Sigmoid colon (tissue), 7 donors: ENCODE results near the gene SDR9C7. TPM values are rescaled to one million over a fixed set of nuclear protein-coding genes. Genes with fewer than 3 reads are reported as not detected.
"Not testable (repeated sequence)": the region's sequence is repeated elsewhere in the genome, so short reads cannot be mapped to it uniquely, and the experiment has no call there.

ENCODE experiments used
- DNase-seq: peaks from one replicate; pipeline ENCODE4 v3.0.0-alpha.2; 2019
- H3K27ac ChIP-seq, 4 donors: fragments of 200-600 bp; sonication (generic); one replicate each; pipeline ENCODE4 v1.5.1; 2016 to 2019; ENCODE audit warnings: mild to moderate bottlenecking in 1 of 4
- H3K27me3 ChIP-seq, 3 donors: fragments of 200-600 bp; sonication (generic); one replicate each; pipeline ENCODE4 v1.5.1; 2019; ENCODE audit warnings: mild to moderate bottlenecking in 1 of 3
- H3K36me3 ChIP-seq, 4 donors: fragments of 200-600 bp; sonication (generic); one replicate each; pipeline ENCODE4 v1.5.1; 2016 to 2019
- H3K4me1 ChIP-seq, 4 donors: fragments of 200-600 bp; sonication (generic); one replicate each; pipeline ENCODE4 v1.5.1; 2017 to 2019
- H3K4me3 ChIP-seq, 4 donors: fragments of 200-600 bp; sonication (generic); one replicate each; pipeline ENCODE4 v1.5.1; 2017 to 2019; ENCODE audit warnings: mild to moderate bottlenecking in 2 of 4, moderate library complexity in 1 of 4
- H3K9me3 ChIP-seq, 4 donors: fragments of 200-600 bp in 3 of 4; sonication (generic) in 3 of 4; one replicate each; pipeline versions ENCODE4 v1.5.1 to v1.6.1; 2013 to 2019
- CTCF ChIP-seq, 4 experiments: fragments of 450-650 bp in 3 of 4; fragments of 200-600 bp in 1 of 4; IDR thresholded peaks; one replicate each; pipeline ENCODE4 v1.5.1; 2016 to 2019; ENCODE audit warnings: antibody characterized with exemption in 4 of 4, mild to moderate bottlenecking in 3 of 4, moderate library complexity in 2 of 4
- EP300 ChIP-seq, 4 donors: sonication (generic); formaldehyde crosslinking; IDR thresholded peaks; one replicate each; pipeline ENCODE4 v1.6.1; 2017; ENCODE audit warnings: antibody characterized with exemption in 4 of 4
- POLR2AphosphoS5 ChIP-seq, 4 donors: sonication (generic); formaldehyde crosslinking; IDR thresholded peaks; one replicate each; pipeline ENCODE4 v1.6.1; 2017; ENCODE audit warnings: antibody characterized with exemption in 4 of 4
- WGBS, 2 donors: extraction: QIAGEN DNeasy Blood & Tissue Kit; methylation state at CpG; one replicate each; pipeline ENCODE4 v1.1.7; 2013; 5-methylcytosine and 5-hydroxymethylcytosine counted together
- intact Hi-C: fragments of 100-400 bp; cut with DNase I; formaldehyde crosslinking; loops from one replicate; pipeline ENCODE4 v1.15.1; 2023
- polyA plus RNA-seq, 3 donors: library from polyadenylated mRNA; stranded (reverse); fragments of 200-250 nt; gene quantifications; one replicate each; pipeline ENCODE4 v1.2.3, GENCODE V29; 2013
- total RNA-seq, 4 donors: library from RNA; depleted of rRNA; stranded (reverse); fragments of >200 nt; gene quantifications; one replicate each; pipeline ENCODE4 v1.1.0, GENCODE V29; 2016
- donor health status: healthy with polysubstance abuse.
- donor health status: Bipolar disorder and iron deficiency.
- donor health status: healthy.

SDR9C7 gene
- total and polyA plus RNA-seq, 7 donors = 0.03 to 0.55 TPM; not detected in 5

- no peaks in the 10 kb centered on the region for H3K36me3 ChIP-seq
- no peak for DNase-seq
These were observed 49.8 kb downstream of the SDR9C7 start for GRCh38 chr12:56884421-56884820.

GRCh38 chr12:56882407-56882806 lies 51.8 kb downstream of the SDR9C7 start:
- H3K27ac ChIP-seq, intact Hi-C loops, DNase-seq, H3K4me3 ChIP-seq, H3K4me1 ChIP-seq, H3K27me3 ChIP-seq, H3K9me3 ChIP-seq, H3K36me3 ChIP-seq: not testable (repeated sequence)
- WGBS, 2 donors = 90 to 92% methylated on average over 3 of the region's 3 CpGs

More at GRCh38 chr12:56884421-56884820, 49.8 kb downstream of the SDR9C7 start:
- Histone ChIP-seq H3K27me3 (no peaks in the 10 kb centered on the region), H3K27ac (no peak overlapping the region), H3K9me3 (peaks cover 0 to 8% (median 0%) of the 10 kb centered on the region in 4 donors), H3K4me1 (no peaks in the 10 kb centered on the region), H3K4me3 (no peak overlapping the region)
- WGBS, 2 donors = 37 to 50% methylated on average over 1 of the region's 1 CpG
- TF ChIP-seq EP300 (IDR thresholded peaks at IDR 0.05) (no peak), POLR2AphosphoS5 (IDR thresholded peaks at IDR 0.05) (no peak), CTCF (IDR thresholded peaks at IDR 0.05) (no peak)
- intact Hi-C loops = no loop called here

GRCh38 chr12:56880125-56880992 lies 53.8 kb downstream of the SDR9C7 start:
- no peak for TF ChIP-seq CTCF (IDR thresholded peaks at IDR 0.05)
- TF ChIP-seq EP300 (IDR thresholded peaks at IDR 0.05) = no peak
- Histone ChIP-seq H3K36me3 (no peaks in the 10 kb centered on the region), H3K9me3 (peaks cover 0 to 3% (median 0%) of the 10 kb centered on the region in 4 donors), H3K4me1 (no peaks in the 10 kb centered on the region), H3K27me3 (no peaks in the 10 kb centered on the region), H3K4me3 (no peak overlapping the region), H3K27ac (no peak overlapping the region)
- intact Hi-C loops = no loop called here
- 30 to 70% methylated on average over 1 of the region's 1 CpG for WGBS, 2 donors
- DNase-seq = no peak

- intact Hi-C loops, H3K27ac ChIP-seq, H3K9me3 ChIP-seq, H3K27me3 ChIP-seq, H3K4me1 ChIP-seq, DNase-seq, H3K4me3 ChIP-seq, H3K36me3 ChIP-seq: not testable (repeated sequence)
- 85 to 87% methylated on average over 28 of the region's 28 CpGs for WGBS, 2 donors
These were observed 54.7 kb downstream of the SDR9C7 start for GRCh38 chr12:56879240-56880124.

GRCh38 chr12:56878010-56878339 lies 56.2 kb downstream of the SDR9C7 start:
- no peak for TF ChIP-seq CTCF (IDR thresholded peaks at IDR 0.05)
- TF ChIP-seq EP300 (IDR thresholded peaks at IDR 0.05) = no peak
- TF ChIP-seq POLR2AphosphoS5 (IDR thresholded peaks at IDR 0.05) = no peak

More at GRCh38 chr12:56878010-56878339, 56.2 kb downstream of the SDR9C7 start:
- intact Hi-C loops = no loop called here
- Histone ChIP-seq H3K36me3 (no peaks in the 10 kb centered on the region), H3K9me3 (peaks cover 0 to 3% (median 0%) of the 10 kb centered on the region in 4 donors), H3K27me3 (no peaks in the 10 kb centered on the region), H3K4me3 (no peak overlapping the region), H3K27ac (no peak overlapping the region), H3K4me1 (no peaks in the 10 kb centered on the region)
- no peak for DNase-seq
